AML-193 (cell line): ENCODE data around the gene DNAJC3.
"Not testable (repeated sequence)": the region's sequence is repeated elsewhere in the genome, so short reads cannot be mapped to it uniquely, and the experiment has no call there.

ENCODE experiments used
- DNase-seq, 2 experiments: peaks; one replicate each; lab custom pipeline; 2025; lab: John Stamatoyannopoulos, UW

The DNAJC3 gene

DNA sequence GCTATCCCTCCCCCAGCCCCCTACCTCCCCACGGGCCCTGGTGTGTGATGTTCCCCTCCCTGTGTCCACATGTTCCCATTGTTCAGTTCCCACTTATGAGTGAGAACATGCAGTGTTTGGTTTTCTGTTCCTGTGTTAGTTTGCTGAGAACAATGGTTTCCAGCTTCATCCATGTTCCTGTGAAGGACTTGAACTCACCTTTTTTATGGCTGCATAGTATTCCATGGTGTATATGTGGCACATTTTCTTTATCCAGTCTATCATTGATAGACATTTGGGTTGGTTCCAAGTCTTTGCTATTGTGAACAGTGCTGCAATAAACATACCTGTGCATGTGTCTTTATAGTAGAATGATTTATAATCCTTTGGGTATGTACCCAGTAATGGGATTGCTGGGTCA is 105.0 kb downstream of the DNAJC3 start:
- DNase-seq = not testable (repeated sequence)

GRCh38 chr13:95783747-95784146 is 106.8 kb downstream of the DNAJC3 start:
- no peak for DNase-seq

DNA sequence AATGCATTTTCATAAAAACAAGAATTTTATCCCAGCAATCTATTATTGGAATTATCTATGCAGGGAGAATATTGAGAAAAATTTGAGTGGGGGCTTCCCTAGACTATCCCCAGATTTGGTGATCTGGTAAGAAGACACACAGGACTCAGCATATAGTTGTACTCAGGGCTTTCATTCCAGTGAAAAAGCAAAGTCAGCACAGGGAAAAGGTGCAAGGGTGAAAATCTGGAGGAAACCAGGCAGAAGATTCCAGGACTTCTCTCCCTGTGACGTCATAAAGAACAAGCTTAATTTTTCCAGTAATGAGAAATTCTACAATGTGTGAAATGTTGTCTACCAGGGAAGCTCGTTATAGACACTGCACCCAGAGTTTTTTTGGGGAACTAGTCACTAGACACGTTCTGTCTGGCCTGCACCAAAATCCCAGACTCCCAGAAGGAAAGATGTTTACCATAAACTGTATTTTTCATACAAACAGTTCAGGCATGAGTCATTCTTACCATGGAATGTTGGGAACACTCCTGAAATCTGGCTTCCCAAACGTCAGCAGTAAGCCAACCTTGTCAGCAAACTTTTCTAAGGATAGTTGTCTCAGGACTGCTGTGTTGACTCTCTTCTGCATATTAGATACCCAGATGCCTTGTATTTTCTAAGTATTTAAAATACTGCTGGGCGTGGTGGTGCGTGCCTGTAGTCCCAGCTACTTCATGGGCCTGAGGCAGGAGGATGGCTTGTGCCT is 107.4 kb downstream of the DNAJC3 start:
- DNase-seq = no peak

GRCh38 chr13:95784900-95785290 is 108.0 kb downstream of the DNAJC3 start:
- DNase-seq = no peak

DNA sequence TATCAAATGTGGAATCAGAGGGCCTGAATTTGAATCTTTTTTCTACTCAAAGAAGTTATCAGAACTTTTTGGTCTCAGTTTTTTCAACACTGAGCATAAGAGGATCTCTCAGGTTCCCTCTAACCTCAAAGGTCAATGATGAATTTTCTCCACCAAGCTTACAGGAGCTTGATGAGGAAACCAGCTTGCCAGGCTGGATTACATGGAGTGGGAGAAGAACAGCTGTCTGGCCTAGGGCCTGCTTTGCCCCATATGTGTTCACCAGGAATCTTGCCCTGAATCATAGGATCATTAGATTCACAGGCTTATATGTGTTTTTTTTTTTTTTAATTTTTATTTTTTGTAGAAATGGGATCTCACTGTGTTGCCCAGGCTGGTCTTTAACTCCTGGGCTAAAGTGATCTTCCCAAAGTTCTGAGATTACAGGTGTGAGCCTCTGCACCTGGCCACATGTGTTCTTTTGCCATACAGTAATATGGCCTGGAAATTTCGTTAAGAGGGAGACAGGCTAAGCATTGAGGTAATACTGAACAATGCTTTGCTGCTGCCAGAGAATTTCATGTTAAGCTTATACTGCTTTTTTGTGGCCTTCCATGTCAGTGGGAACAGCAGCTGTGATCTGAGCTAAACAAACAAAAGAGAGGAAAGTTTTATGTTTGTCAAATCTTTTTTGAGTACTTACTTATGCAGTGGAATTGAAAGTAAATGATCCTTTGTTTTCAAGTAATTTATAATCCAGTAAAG is 110.6 kb downstream of the DNAJC3 start:
- no peak for DNase-seq

- DNase-seq = no peak
Measured at GRCh38 chr13:95788100-95788463, 111.1 kb downstream of the DNAJC3 start.

DNA sequence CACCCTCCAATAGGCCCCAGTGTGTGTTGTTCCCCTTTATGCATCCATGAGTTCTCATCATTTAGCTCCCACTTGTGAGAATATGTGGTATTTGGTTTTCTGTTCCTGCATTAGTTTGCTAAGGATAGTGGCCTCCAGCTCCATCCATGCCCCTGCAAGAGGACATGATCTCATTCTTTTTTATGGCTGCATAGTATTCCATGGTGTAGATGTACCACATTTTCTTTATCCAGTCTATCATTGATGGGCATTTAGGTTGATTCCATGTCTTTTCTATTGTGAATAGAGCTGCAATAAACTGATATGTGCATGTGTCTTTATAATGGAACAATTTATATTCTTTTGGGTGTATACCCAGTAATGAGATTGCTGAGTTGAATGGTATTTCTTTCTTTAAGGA is 112.4 kb downstream of the DNAJC3 start:
- not testable (repeated sequence) for DNase-seq

- DNase-seq = no peak
Measured at GRCh38 chr13:95791084-95791722, 114.3 kb downstream of the DNAJC3 start.

- no peak for DNase-seq
Measured at GRCh38 chr13:95793018-95793555, 116.1 kb downstream of the DNAJC3 start.

GRCh38 chr13:95793781-95794180 is 116.8 kb downstream of the DNAJC3 start:
- no peak for DNase-seq

- no peak for DNase-seq
Measured at GRCh38 chr13:95797016-95797415, 120.1 kb downstream of the DNAJC3 start.

DNA sequence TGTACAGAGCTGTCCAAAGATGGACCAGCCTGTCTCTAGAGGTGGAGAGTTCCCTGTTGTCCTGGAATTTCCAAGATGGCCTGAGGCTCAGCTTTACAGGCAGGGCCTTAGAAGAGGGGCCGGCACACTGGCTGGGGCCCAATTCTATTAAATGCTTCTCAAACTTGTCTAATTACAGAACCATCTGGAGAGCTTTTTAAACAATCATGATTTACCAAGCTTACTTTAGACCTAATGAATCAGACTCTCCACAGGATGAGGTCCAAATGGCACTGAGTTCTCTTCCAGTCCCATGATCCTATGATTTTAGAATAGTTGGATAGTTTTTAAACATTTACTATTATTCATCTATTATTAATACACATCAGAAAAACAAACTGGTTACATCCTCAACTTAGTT is 123.5 kb downstream of the DNAJC3 start:
- no peak for DNase-seq

DNA sequence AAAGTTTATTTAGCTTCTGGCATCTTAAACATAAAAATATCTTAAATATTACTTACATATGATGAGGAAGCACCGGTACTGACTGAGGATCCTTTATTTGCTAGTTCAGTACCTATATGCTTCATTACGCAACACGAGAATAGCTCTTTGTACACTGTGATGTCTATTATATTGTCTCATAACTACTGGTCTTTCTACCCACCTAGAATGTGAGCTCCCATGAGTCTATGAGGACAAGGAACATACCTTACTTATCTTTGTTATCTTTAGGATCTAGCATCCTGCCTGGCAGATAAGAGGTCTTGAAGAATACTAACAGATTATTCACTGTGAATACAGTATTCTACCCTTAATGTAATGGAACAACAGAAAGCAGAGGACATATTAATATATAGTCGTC is 124.9 kb downstream of the DNAJC3 start:
- no peak for DNase-seq

DNA sequence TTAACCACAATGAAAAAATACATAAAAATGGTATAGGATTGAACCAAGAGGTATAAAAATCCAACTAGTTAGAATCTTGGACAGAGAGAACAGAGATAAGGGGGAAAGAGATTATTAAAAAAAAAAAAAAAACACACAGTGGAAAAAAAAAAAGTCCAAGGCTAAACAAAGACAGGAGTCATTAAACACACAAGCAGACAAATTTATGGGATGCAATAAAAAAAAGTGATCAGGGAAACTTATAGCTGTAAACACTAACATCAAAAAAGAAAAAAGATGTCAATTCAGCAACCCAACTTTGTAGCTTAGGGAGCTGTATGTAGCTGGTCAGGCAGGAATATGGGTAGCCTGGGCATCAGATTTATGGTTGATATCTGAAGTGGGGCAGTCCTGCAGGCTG is 129.0 kb downstream of the DNAJC3 start:
- no peak for DNase-seq

DNA sequence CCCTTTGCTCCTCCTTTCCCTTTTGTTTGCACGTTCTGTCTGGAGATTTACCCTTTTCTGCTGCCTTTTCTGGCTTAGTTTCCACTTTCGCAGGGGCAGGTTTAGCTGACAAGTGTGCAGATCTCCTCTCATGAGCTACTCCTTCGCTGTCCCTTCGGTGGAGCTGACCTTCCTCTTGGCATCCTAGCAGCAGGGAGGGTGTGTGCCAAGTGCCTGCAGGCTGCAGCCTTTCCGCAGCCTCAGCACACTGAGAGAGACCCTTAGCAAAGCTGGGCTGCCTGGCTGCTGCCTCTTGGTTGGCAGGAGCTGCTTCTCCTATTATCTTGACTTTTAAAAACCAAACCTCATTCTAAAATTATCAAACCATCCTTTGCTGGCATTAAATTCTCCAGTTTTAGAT is 132.5 kb downstream of the DNAJC3 start:
- no peak for DNase-seq

- DNase-seq = no peak
Measured at GRCh38 chr13:95813139-95813538, 136.2 kb downstream of the DNAJC3 start.

DNA sequence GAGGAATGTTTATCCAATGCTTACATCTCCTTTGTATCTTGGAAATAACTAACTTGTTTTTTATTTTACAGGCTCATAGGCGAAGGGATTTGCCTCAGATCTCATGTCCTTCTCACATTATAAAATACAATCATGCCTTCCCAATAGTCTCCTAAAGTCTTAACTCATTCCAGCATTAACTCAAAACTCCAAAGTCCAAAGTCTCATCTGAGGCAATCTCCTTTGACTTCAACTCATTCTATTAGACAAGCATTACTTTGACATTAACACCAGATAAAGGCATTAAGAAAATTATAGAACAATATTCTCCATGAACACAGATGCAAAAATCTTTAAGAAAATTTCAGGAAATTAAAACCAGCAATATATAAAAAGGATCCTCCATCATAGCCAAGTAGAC is 137.6 kb downstream of the DNAJC3 start:
- no peak for DNase-seq

DNA sequence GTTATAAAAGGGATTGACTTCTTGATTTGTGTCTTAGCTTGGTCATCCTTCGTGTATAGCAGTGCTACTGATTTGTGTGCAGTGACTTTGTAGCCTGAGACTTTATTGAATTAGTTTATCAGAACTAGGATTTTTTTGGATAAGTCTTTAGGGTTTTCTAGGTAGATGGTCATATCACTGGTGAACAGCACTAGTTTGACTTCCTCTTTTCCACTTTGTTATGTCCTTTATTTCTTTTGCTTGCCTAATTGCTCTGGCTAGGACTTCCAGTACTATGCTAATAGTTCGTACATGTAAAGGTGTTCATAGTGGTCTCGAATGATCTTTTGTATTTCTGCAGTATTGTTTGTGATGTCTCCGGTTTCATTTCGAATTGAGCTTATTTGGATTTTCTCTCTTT is 145.4 kb downstream of the DNAJC3 start:
- DNase-seq = no peak

DNA sequence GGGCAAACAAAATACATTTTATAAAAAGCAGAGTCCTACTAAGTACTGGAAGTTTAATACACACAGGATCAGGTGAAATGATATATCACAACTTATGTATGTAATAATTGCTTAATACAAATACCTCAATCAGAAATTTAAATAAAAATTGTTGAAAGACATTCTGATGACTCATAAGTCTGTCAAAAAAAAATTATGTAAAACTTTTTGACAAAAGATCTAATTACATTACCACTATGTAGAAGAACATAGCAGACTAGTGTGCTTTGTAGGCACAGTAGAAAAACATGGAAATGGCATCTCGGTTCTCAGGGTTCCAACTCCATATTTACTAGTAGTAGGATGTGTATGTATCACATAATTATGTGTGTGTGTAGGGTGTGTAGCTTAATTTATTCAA is 156.2 kb downstream of the DNAJC3 start:
- no peak for DNase-seq

- no peak for DNase-seq
Measured at GRCh38 chr13:95833719-95834118, 156.8 kb downstream of the DNAJC3 start.

- DNase-seq = peak; percentile 58 to 72
Measured at GRCh38 chr13:95834134-95834765, 157.3 kb downstream of the DNAJC3 start.

GRCh38 chr13:95841894-95842293 is 165.0 kb downstream of the DNAJC3 start:
- no peak for DNase-seq
